Spleen (tissue), 7 donors: ENCODE data around the gene LSM7.

Experiments
- CTCF ChIP-seq, 11 experiments: fragments of 200-600 bp in 7 of 11; fragments of 450-650 bp in 4 of 11; sonication (generic) in 4 of 11; IDR thresholded peaks in 8 of 11; conservative IDR thresholded peaks in 3 of 11; 1 replicate in 7 of 11; 2 replicates in 4 of 11; pipeline versions ENCODE4 v1.4.0 to v1.8.0; 2016 to 2021; ENCODE audit warnings: antibody characterized with exemption in 11 of 11, inconsistent platforms in 4 of 11, mild to moderate bottlenecking in 1 of 11
- POLR2A ChIP-seq, 3 donors: fragments of 450-650 bp; IDR thresholded peaks; one replicate each; pipeline ENCODE4 v1.5.1; 2017; ENCODE audit warnings: antibody characterized with exemption in 3 of 3, mild to moderate bottlenecking in 1 of 3
- donor health status: DM: no; HTN: no; CAD: no; lungs with moderate emphysema.
- donor health status: DM: no; HTN: no; CAD: no.
- donor health status: DM: no; HTN: no; CAD: no.

GRCh38 chr19:2321565-2322283, 6.7 kb downstream of the LSM7 start:
- TF ChIP-seq CTCF (IDR thresholded peaks at IDR 0.05 in 8 of 11, conservative IDR thresholded peaks at IDR 0.05 in 3 of 11) (no peak), POLR2A (IDR thresholded peaks at IDR 0.05) (no peak)
